HL-60 (cell line): ENCODE results near the gene SPX.

Experiments used
- DNase-seq, 2 experiments: peaks; one replicate each; pipeline ENCODE4 v3.0.0-alpha.2; 2010 to 2020; ENCODE audit warnings: low read depth in 1 of 2, low spot score in 1 of 2
- H3K27ac ChIP-seq: fragments of 250-450 bp; sonication (Bioruptor Pico); replicated peaks from 2 replicates; pipeline ENCODE4 v1.5.1; 2020; ENCODE audit warnings: mild to moderate bottlenecking, moderate library complexity
- H3K27me3 ChIP-seq: fragments of 250-450 bp; sonication (Bioruptor Pico); 2 replicates; pipeline ENCODE4 v1.5.1; 2021; ENCODE audit warnings: mild to moderate bottlenecking, moderate library complexity; ENCODE audit not compliant: insufficient read depth, poor library complexity, severe bottlenecking
- H3K4me3 ChIP-seq: replicated peaks from 2 replicates; pipeline ENCODE4 v1.5.1; 2011; ENCODE audit warnings: mild to moderate bottlenecking, control low read depth, low read length; ENCODE audit not compliant: insufficient read depth
- CTCF ChIP-seq: IDR thresholded peaks from one replicate; pipeline ENCODE4 v1.5.1; 2011; ENCODE audit warnings: low read length, control low read depth, inconsistent platforms; ENCODE audit not compliant: insufficient read depth
- GABPA ChIP-seq: IDR thresholded peaks from 2 replicates; pipeline ENCODE4 v1.6.1; 2012; ENCODE audit warnings: low read depth
- POLR2AphosphoS5 ChIP-seq: IDR thresholded peaks from 2 replicates; pipeline ENCODE4 v1.6.1; 2012; ENCODE audit warnings: low read depth
- REST ChIP-seq: IDR thresholded peaks from 2 replicates; pipeline ENCODE4 v1.6.1; 2012; ENCODE audit warnings: low read depth; ENCODE audit not compliant: insufficient replicate concordance
- SPI1 ChIP-seq: IDR thresholded peaks from 2 replicates; pipeline ENCODE4 v1.6.1; 2012; ENCODE audit warnings: low read depth, mild to moderate bottlenecking, borderline replicate concordance

SPX gene

GRCh38 chr12:21552635-21553328 lies 26.7 kb downstream of the SPX start:
- Histone ChIP-seq H3K27me3 (no peaks in the 10 kb centered on the region), H3K27ac (no peak overlapping the region), H3K4me3 (no peak overlapping the region)
- no peak for TF ChIP-seq CTCF
- no peak for TF ChIP-seq SPI1
- no peak for TF ChIP-seq REST
- no peak for TF ChIP-seq POLR2AphosphoS5
- TF ChIP-seq GABPA, result no peak
- no peak for DNase-seq

- TF ChIP-seq REST, result no peak
These were observed 27.2 kb downstream of the SPX start for GRCh38 chr12:21553329-21553675.

GRCh38 chr12:21558100-21558679 lies 32.1 kb downstream of the SPX start:
- Histone ChIP-seq H3K4me3 (no peak overlapping the region), H3K27me3 (no peaks in the 10 kb centered on the region), H3K27ac (no peak overlapping the region)
- TF ChIP-seq REST (no peak), CTCF (no peak), POLR2AphosphoS5 (no peak), SPI1 (no peak), GABPA (no peak)
- DNase-seq, result no peak

More at GRCh38 chr12:21553329-21553675, 27.2 kb downstream of the SPX start:
- no peak overlapping the region for H3K4me3 ChIP-seq
- H3K27ac ChIP-seq, result no peak overlapping the region
- no peaks in the 10 kb centered on the region for H3K27me3 ChIP-seq
- no peak for DNase-seq
